CD8-positive, alpha-beta memory T cell (primary cell): Measurements from ENCODE around the gene TBC1D24. TPM values are rescaled to one million over a fixed set of nuclear protein-coding genes. Genes with fewer than 3 reads are reported as not detected.

Experiments
- CTCF ChIA-PET: fragments of 350-600 bp; sonication (Branson Sonifier 250); formaldehyde crosslinking; loops from one replicate; lab custom pipeline; 2021; ENCODE audit warnings: antibody characterized with exemption; lab: Charles Lee
- POLR2A ChIA-PET: fragments of 350-600 bp; sonication (Branson Sonifier 250); formaldehyde crosslinking; loops from one replicate; lab custom pipeline; 2021; ENCODE audit warnings: antibody characterized with exemption; lab: Charles Lee
- DNase-seq, 5 donors: peaks; one replicate each; pipeline versions ENCODE4 v3.0.0 to v3.0.0-alpha.2; 2020 to 2022; ENCODE audit warnings: mixed read lengths in 1 of 5
- H3K27ac ChIP-seq: one replicate; pipeline ENCODE4 v1.7.0; 2013; ENCODE audit warnings: low read depth, mild to moderate bottlenecking, low read length, moderate library complexity
- H3K27me3 ChIP-seq: 2 replicates; pipeline ENCODE4 v1.7.0; 2013; ENCODE audit warnings: low read length, mild to moderate bottlenecking; ENCODE audit not compliant: insufficient read depth, poor library complexity, severe bottlenecking
- H3K36me3 ChIP-seq: 2 replicates; pipeline ENCODE4 v1.7.0; 2013; ENCODE audit warnings: mild to moderate bottlenecking, low read length, moderate library complexity; ENCODE audit not compliant: insufficient read depth
- H3K4me1 ChIP-seq: 2 replicates; pipeline ENCODE4 v1.7.0; 2013; ENCODE audit warnings: mild to moderate bottlenecking, low read length, moderate library complexity; ENCODE audit not compliant: insufficient read depth
- H3K4me3 ChIP-seq: 2 replicates; pipeline ENCODE4 v1.7.0; 2013; ENCODE audit warnings: mild to moderate bottlenecking, low read length
- H3K9me3 ChIP-seq: 2 replicates; pipeline ENCODE4 v1.7.0; 2013; ENCODE audit warnings: mild to moderate bottlenecking, low read length
- H3K27ac Mint-ChIP-seq, 8 donors: one replicate each; pipeline ENCODE4 v1.8.0; 2020 to 2021; ENCODE audit warnings: mixed read lengths in 8 of 8, mild to moderate bottlenecking in 6 of 8, inconsistent platforms in 3 of 8, moderate library complexity in 3 of 8
- H3K27me3 Mint-ChIP-seq, 2 donors: one replicate each; pipeline ENCODE4 v1.8.0; 2020 to 2021; ENCODE audit warnings: mixed read lengths in 2 of 2, mild to moderate bottlenecking in 1 of 2, moderate library complexity in 1 of 2
- H3K36me3 Mint-ChIP-seq, 3 donors: one replicate each; pipeline ENCODE4 v1.8.0; 2020 to 2021; ENCODE audit warnings: mixed read lengths in 3 of 3, inconsistent platforms in 1 of 3, mild to moderate bottlenecking in 1 of 3
- H3K4me1 Mint-ChIP-seq, 3 donors: one replicate each; pipeline ENCODE4 v1.8.0; 2020 to 2021; ENCODE audit warnings: mixed read lengths in 3 of 3, inconsistent platforms in 1 of 3, mild to moderate bottlenecking in 1 of 3
- H3K4me3 Mint-ChIP-seq, 7 donors: one replicate each; pipeline ENCODE4 v1.8.0; 2020 to 2021; ENCODE audit warnings: mixed read lengths in 7 of 7, mild to moderate bottlenecking in 6 of 7, moderate library complexity in 4 of 7, inconsistent platforms in 2 of 7
- H3K9me3 Mint-ChIP-seq, 5 donors: one replicate each; pipeline ENCODE4 v1.8.0; 2020 to 2022; ENCODE audit warnings: mixed read lengths in 5 of 5, mild to moderate bottlenecking in 3 of 5, moderate library complexity in 2 of 5, inconsistent platforms in 1 of 5
- polyA plus RNA-seq: library from polyadenylated mRNA; unstranded; fragments of 300-500 nt; fragmentation: Illumina TruSeq; gene quantifications from one replicate; pipeline ENCODE4 v1.2.3, GENCODE V29; 2021
- total RNA-seq, 2 experiments: library from RNA; stranded (reverse); gene quantifications; one replicate each; pipeline ENCODE4 v1.2.3, GENCODE V29; 2021

The TBC1D24 gene
- 10 to 100 TPM; 28.3 to 32.7 TPM for total RNA-seq
- 3.5 TPM for polyA plus RNA-seq

GRCh38 chr16:2474877-2475412 is at the start of gene TBC1D24:
Gene TBC1D24 (plus strand): TSS chr16:2475127. CDS start chr16:2496149, 21,022 bp downstream.
- Mint-ChIP-seq H3K36me3 (no peaks in the 10 kb centered on the region), H3K9me3 (no peaks in the 10 kb centered on the region), H3K4me3 (peak within 1 kb of the TSS; percentile 72 to 88 (median 79)), H3K4me1 (peaks cover 20 to 25% (median 22%) of the 10 kb centered on the region in 3 donors), H3K27me3 (peaks cover 13 to 15% of the 10 kb centered on the region in 2 donors), H3K27ac (peak within 1 kb of the TSS in 4 of 8 donors; percentile 4 to 81 (median 30))
- CTCF ChIA-PET = interaction anchor here (1.0 to 1.5 kb wide), 6 partner anchors 12 to 222 kb away, joined by 3 to 7 read pairs (median 4); partner anchors contain the start of gene TEDC2
- peaks cover 26% of the 10 kb centered on the region for H3K27me3 ChIP-seq
- no peaks in the 10 kb centered on the region for H3K36me3 ChIP-seq
- H3K4me3 ChIP-seq = peak within 1 kb of the TSS; percentile 58
- peak within 1 kb of the TSS; percentile 61 for H3K27ac ChIP-seq
- H3K9me3 ChIP-seq = no peaks in the 10 kb centered on the region
- POLR2A ChIA-PET = interaction anchor here (0.6 to 0.7 kb wide), 2 partner anchors 13 to 46 kb away, joined by 3 read pairs; no protein-coding TSS in a partner anchor
- DNase-seq = peak; percentile 73 to 87 (median 74)
- peaks cover 14% of the 10 kb centered on the region for H3K4me1 ChIP-seq

- Mint-ChIP-seq H3K27ac (no peak overlapping the region), H3K27me3 (no peaks in the 10 kb centered on the region), H3K4me1 (peaks cover 19 to 34% (median 33%) of the 10 kb centered on the region in 3 donors), H3K36me3 (peaks cover 0 to 3% (median 0%) of the 10 kb centered on the region in 3 donors), H3K4me3 (peak overlapping the region in 4 of 7 donors; percentile 12 to 83 (median 48)), H3K9me3 (no peaks in the 10 kb centered on the region)
- ChIA-PET CTCF (no interaction called here), POLR2A (no interaction called here)
- no peak overlapping the region for H3K4me3 ChIP-seq
- no peaks in the 10 kb centered on the region for H3K27me3 ChIP-seq
- no peak for DNase-seq
- no peaks in the 10 kb centered on the region for H3K36me3 ChIP-seq
- H3K27ac ChIP-seq = no peak overlapping the region
- H3K4me1 ChIP-seq = peaks cover 16% of the 10 kb centered on the region
- no peaks in the 10 kb centered on the region for H3K9me3 ChIP-seq
Measured at GRCh38 chr16:2425825-2426430, 49.0 kb upstream of the TBC1D24 start.

- Mint-ChIP-seq H3K9me3 (no peaks in the 10 kb centered on the region), H3K27ac (no peak overlapping the region), H3K4me1 (peaks cover 19 to 37% (median 33%) of the 10 kb centered on the region in 3 donors), H3K36me3 (peaks cover 0 to 3% (median 0%) of the 10 kb centered on the region in 3 donors), H3K4me3 (peak overlapping the region in 4 of 7 donors; percentile 26 to 93 (median 42)), H3K27me3 (no peaks in the 10 kb centered on the region)
- ChIA-PET CTCF (interaction anchor here (0.8 kb wide), 1 partner anchor 8 kb away, joined by 4 read pairs; no protein-coding TSS in a partner anchor), POLR2A (no interaction called here)
- H3K27ac ChIP-seq = no peak overlapping the region
- peaks cover 16% of the 10 kb centered on the region for H3K4me1 ChIP-seq
- no peaks in the 10 kb centered on the region for H3K9me3 ChIP-seq
- DNase-seq = no peak
- no peaks in the 10 kb centered on the region for H3K36me3 ChIP-seq
- H3K27me3 ChIP-seq = no peaks in the 10 kb centered on the region
- H3K4me3 ChIP-seq = no peak overlapping the region
Measured at GRCh38 chr16:2426941-2427361, 48.0 kb upstream of the TBC1D24 start.

GRCh38 chr16:2427526-2427925 is 47.4 kb upstream of the TBC1D24 start:
- Mint-ChIP-seq H3K9me3 (no peaks in the 10 kb centered on the region), H3K27ac (peak overlapping the region in 3 of 8 donors; percentile 23 to 69 (median 68)), H3K27me3 (no peaks in the 10 kb centered on the region), H3K4me3 (peak overlapping the region; percentile 84 to 93 (median 88)), H3K4me1 (peaks cover 16 to 32% (median 28%) of the 10 kb centered on the region in 3 donors), H3K36me3 (peaks cover 0 to 6% (median 0%) of the 10 kb centered on the region in 3 donors)
- POLR2A ChIA-PET = no interaction called here
- no peak for DNase-seq
- Histone ChIP-seq H3K27ac (no peak overlapping the region), H3K36me3 (no peaks in the 10 kb centered on the region), H3K4me1 (peaks cover 16% of the 10 kb centered on the region), H3K9me3 (no peaks in the 10 kb centered on the region), H3K4me3 (no peak overlapping the region), H3K27me3 (no peaks in the 10 kb centered on the region)
- CTCF ChIA-PET = interaction anchor here (0.8 to 1.3 kb wide), 2 partner anchors 9 to 10 kb away, joined by 3 to 4 read pairs; no protein-coding TSS in a partner anchor

GRCh38 chr16:2428051-2428783 is 46.7 kb upstream of the TBC1D24 start:
- Mint-ChIP-seq H3K4me1 (peaks cover 12 to 27% (median 23%) of the 10 kb centered on the region in 3 donors), H3K9me3 (no peaks in the 10 kb centered on the region), H3K27ac (peak overlapping the region in 5 of 8 donors; percentile 61 to 85 (median 71)), H3K4me3 (peak overlapping the region; percentile 84 to 93 (median 88)), H3K36me3 (peaks cover 0 to 10% (median 0%) of the 10 kb centered on the region in 3 donors), H3K27me3 (no peaks in the 10 kb centered on the region)
- ChIA-PET POLR2A (interaction anchor here (0.8 kb wide), 1 partner anchor 10 kb away, joined by 3 read pairs; no protein-coding TSS in a partner anchor), CTCF (interaction anchor here (0.7 to 1.3 kb wide), 2 partner anchors 11 to 12 kb away, joined by 3 read pairs; no protein-coding TSS in a partner anchor)
- H3K36me3 ChIP-seq = no peaks in the 10 kb centered on the region
- peak overlapping the region; percentile 75 for H3K4me3 ChIP-seq
- H3K4me1 ChIP-seq = peaks cover 12% of the 10 kb centered on the region
- H3K27me3 ChIP-seq = no peaks in the 10 kb centered on the region
- no peaks in the 10 kb centered on the region for H3K9me3 ChIP-seq
- peak overlapping the region; percentile 47 for H3K27ac ChIP-seq
- DNase-seq = peak in 1 of 5 donors; percentile 8

GRCh38 chr16:2428784-2429033 is 46.2 kb upstream of the TBC1D24 start:
- Mint-ChIP-seq H3K4me1 (peaks cover 10 to 24% (median 20%) of the 10 kb centered on the region in 3 donors), H3K27ac (peak overlapping the region in 2 of 8 donors; percentile 61 to 85), H3K36me3 (peaks cover 0 to 12% (median under 1%) of the 10 kb centered on the region in 3 donors), H3K4me3 (peak overlapping the region; percentile 84 to 93 (median 88)), H3K27me3 (no peaks in the 10 kb centered on the region), H3K9me3 (no peaks in the 10 kb centered on the region)
- H3K27me3 ChIP-seq = no peaks in the 10 kb centered on the region
- H3K9me3 ChIP-seq = no peaks in the 10 kb centered on the region
- ChIA-PET CTCF (interaction anchor here (0.7 to 1.3 kb wide), 2 partner anchors 11 to 12 kb away, joined by 3 read pairs; no protein-coding TSS in a partner anchor), POLR2A (interaction anchor here (0.8 kb wide), 1 partner anchor 10 kb away, joined by 3 read pairs; no protein-coding TSS in a partner anchor)
- no peaks in the 10 kb centered on the region for H3K36me3 ChIP-seq
- H3K27ac ChIP-seq = peak overlapping the region; percentile 47
- DNase-seq = no peak
- H3K4me1 ChIP-seq = peaks cover 11% of the 10 kb centered on the region
- H3K4me3 ChIP-seq = peak overlapping the region; percentile 75

GRCh38 chr16:2429034-2429770 is 45.7 kb upstream of the TBC1D24 start, which contains the start of gene CCNF:
Gene CCNF (plus strand): TSS chr16:2429447. CDS start chr16:2429482, 35 bp downstream.
- ChIA-PET POLR2A (interaction anchor here (0.6 to 1.0 kb wide), 4 partner anchors 13 to 1985 kb away, joined by 3 read pairs; partner anchors contain the start of gene ECI1), CTCF (interaction anchor here (0.7 to 1.5 kb wide), 5 partner anchors 11 to 71 kb away, joined by 3 to 4 read pairs (median 4); partner anchors contain the start of gene TEDC2)
- no peaks in the 10 kb centered on the region for H3K27me3 ChIP-seq
- no peaks in the 10 kb centered on the region for H3K27me3 Mint-ChIP-seq
- DNase-seq = peak; percentile 91 to 98 (median 97)
- H3K27ac ChIP-seq = peak within 1 kb of the TSS; percentile 57
- peaks cover 0 to 15% (median 2%) of the 10 kb centered on the region in 3 donors for H3K36me3 Mint-ChIP-seq
- no peaks in the 10 kb centered on the region for H3K9me3 ChIP-seq
- H3K36me3 ChIP-seq = no peaks in the 10 kb centered on the region
- H3K9me3 Mint-ChIP-seq = no peaks in the 10 kb centered on the region
- peaks cover 11% of the 10 kb centered on the region for H3K4me1 ChIP-seq
- peaks cover 10 to 24% (median 20%) of the 10 kb centered on the region in 3 donors for H3K4me1 Mint-ChIP-seq
- peak within 1 kb of the TSS; percentile 85 to 93 (median 89) for H3K4me3 Mint-ChIP-seq
- peak within 1 kb of the TSS; percentile 75 for H3K4me3 ChIP-seq
- peak within 1 kb of the TSS; percentile 15 to 89 (median 70) for H3K27ac Mint-ChIP-seq
